H9 (cell line): ENCODE measurements around the gene DAB2IP. TPM values are rescaled to one million over a fixed set of nuclear protein-coding genes. Genes with fewer than 3 reads are reported as not detected.

ENCODE experiments used
- DNase-seq: peaks from one replicate; pipeline ENCODE4 v3.0.0-alpha.2; 2017
- H2AFZ ChIP-seq: one replicate; pipeline ENCODE4 v1.6.1; 2013; ENCODE audit warnings: mild to moderate bottlenecking, low read length, control low read depth, moderate library complexity
- H2AK5ac ChIP-seq: 2 replicates; pipeline ENCODE4 v1.6.1; 2013; ENCODE audit warnings: low read length, control low read depth, mixed read lengths; ENCODE audit not compliant: insufficient read length
- H2BK120ac ChIP-seq: one replicate; pipeline ENCODE4 v1.6.1; 2013; ENCODE audit warnings: low read depth, mild to moderate bottlenecking, low read length, control low read depth, inconsistent platforms; ENCODE audit not compliant: poor library complexity, severe bottlenecking
- H2BK12ac ChIP-seq: 2 replicates; pipeline ENCODE4 v1.6.1; 2013; ENCODE audit warnings: low read length, control low read depth, mixed read lengths, low read depth; ENCODE audit not compliant: insufficient read length
- H2BK15ac ChIP-seq: 2 replicates; pipeline ENCODE4 v1.6.1; 2013; ENCODE audit warnings: low read depth, low read length, control low read depth
- H2BK20ac ChIP-seq: one replicate; pipeline ENCODE4 v1.6.1; 2013; ENCODE audit warnings: low read depth, mild to moderate bottlenecking, low read length, control low read depth, inconsistent platforms; ENCODE audit not compliant: poor library complexity, severe bottlenecking
- H2BK5ac ChIP-seq: 2 replicates; pipeline ENCODE4 v1.6.1; 2013; ENCODE audit warnings: low read length, control low read depth, mixed read lengths; ENCODE audit not compliant: insufficient read length
- H3K14ac ChIP-seq: 2 replicates; pipeline ENCODE4 v1.6.1; 2013; ENCODE audit warnings: low read length, control low read depth; ENCODE audit not compliant: insufficient read depth
- H3K18ac ChIP-seq: 2 replicates; pipeline ENCODE4 v1.6.1; 2013; ENCODE audit warnings: low read depth, mild to moderate bottlenecking, mixed read lengths, low read length, control low read depth; ENCODE audit not compliant: insufficient read length
- H3K23ac ChIP-seq: 2 replicates; pipeline ENCODE4 v1.6.1; 2013; ENCODE audit warnings: low read length, control low read depth, mixed read lengths, low read depth; ENCODE audit not compliant: insufficient read length
- H3K23me2 ChIP-seq: 2 replicates; pipeline ENCODE4 v1.6.1; 2013; ENCODE audit warnings: low read depth, mild to moderate bottlenecking, mixed read lengths, low read length, control low read depth; ENCODE audit not compliant: insufficient read length, poor library complexity, severe bottlenecking
- H3K27ac ChIP-seq: 2 replicates; pipeline ENCODE4 v1.5.1; 2013; ENCODE audit warnings: low read length, control low read depth, mixed read lengths, low read depth; ENCODE audit not compliant: insufficient read length
- H3K27me3 ChIP-seq: 2 replicates; pipeline ENCODE4 v1.6.1; 2013; ENCODE audit warnings: low read length, control low read depth, inconsistent platforms; ENCODE audit not compliant: insufficient read depth
- H3K4ac ChIP-seq: 2 replicates; pipeline ENCODE4 v1.6.1; 2013; ENCODE audit warnings: low read depth, mild to moderate bottlenecking, control low read depth, inconsistent platforms, low read length, moderate library complexity
- H3K4me1 ChIP-seq: 2 replicates; pipeline ENCODE4 v1.6.1; 2013; ENCODE audit warnings: low read length, control low read depth, inconsistent platforms; ENCODE audit not compliant: insufficient read depth
- H3K4me2 ChIP-seq: 2 replicates; pipeline ENCODE4 v1.6.1; 2013; ENCODE audit warnings: low read length, control low read depth, mixed read lengths; ENCODE audit not compliant: insufficient read length, insufficient read depth
- H3K56ac ChIP-seq: 2 replicates; pipeline ENCODE4 v1.6.1; 2013; ENCODE audit warnings: low read depth, mild to moderate bottlenecking, mixed read lengths, low read length, control low read depth; ENCODE audit not compliant: insufficient read length
- H3K79me1 ChIP-seq: 2 replicates; pipeline ENCODE4 v1.6.1; 2013; ENCODE audit warnings: low read depth, mild to moderate bottlenecking, moderate library complexity, low read length, control low read depth, inconsistent platforms; ENCODE audit not compliant: insufficient read depth, poor library complexity, severe bottlenecking
- H3K79me2 ChIP-seq: 2 replicates; pipeline ENCODE4 v1.6.1; 2013; ENCODE audit warnings: low read length, control low read depth, inconsistent platforms; ENCODE audit not compliant: insufficient read depth
- H3K9ac ChIP-seq: 2 replicates; pipeline ENCODE4 v1.6.1; 2013; ENCODE audit warnings: low read length, control low read depth, mixed read lengths; ENCODE audit not compliant: insufficient read length; ENCODE audit errors: extremely low read depth
- H3K9me3 ChIP-seq: one replicate; pipeline ENCODE4 v1.6.1; 2013; ENCODE audit warnings: low read depth, low read length, inconsistent platforms; ENCODE audit not compliant: control insufficient read depth
- H3T11ph ChIP-seq: one replicate; pipeline ENCODE4 v1.6.1; 2013; ENCODE audit warnings: mild to moderate bottlenecking, low read length, control low read depth, inconsistent platforms
- H4K20me1 ChIP-seq: one replicate; pipeline ENCODE4 v1.6.1; 2013; ENCODE audit not compliant: control insufficient read depth, insufficient read length, insufficient read depth
- H4K5ac ChIP-seq: 2 replicates; pipeline ENCODE4 v1.6.1; 2013; ENCODE audit warnings: low read depth, mild to moderate bottlenecking, mixed read lengths, low read length, control low read depth; ENCODE audit not compliant: insufficient read length
- H4K8ac ChIP-seq: replicated peaks from 2 replicates; pipeline ENCODE4 v1.6.1; 2013; ENCODE audit warnings: low read length, control low read depth, mixed read lengths, low read depth; ENCODE audit not compliant: insufficient read length
- H4K91ac ChIP-seq: 2 replicates; pipeline ENCODE4 v1.6.1; 2013; ENCODE audit warnings: low read depth, mild to moderate bottlenecking, moderate library complexity, mixed read lengths, low read length, control low read depth; ENCODE audit not compliant: insufficient read length
- H3K27ac Mint-ChIP-seq, 3 experiments: 2 replicates in 2 of 3; 3 replicates in 1 of 3; pipeline ENCODE4 v1.8.0; 2020 to 2021; ENCODE audit warnings: mixed read lengths in 3 of 3, mild to moderate bottlenecking in 1 of 3, moderate library complexity in 1 of 3
- H3K27me3 Mint-ChIP-seq: 2 replicates; pipeline ENCODE4 v1.8.0; 2021; ENCODE audit warnings: low read depth, mild to moderate bottlenecking, moderate library complexity, mixed read lengths
- H3K36me3 Mint-ChIP-seq, 3 experiments: 2 replicates in 2 of 3; 3 replicates in 1 of 3; pipeline ENCODE4 v1.8.0; 2020 to 2021; ENCODE audit warnings: low read depth in 3 of 3, mixed read lengths in 3 of 3; ENCODE audit not compliant: insufficient read depth in 1 of 3
- H3K4me1 Mint-ChIP-seq, 2 experiments: 2 replicates each; pipeline ENCODE4 v1.8.0; 2020; ENCODE audit warnings: mixed read lengths in 2 of 2
- H3K4me3 Mint-ChIP-seq, 2 experiments: 2 replicates in 1 of 2; 3 replicates in 1 of 2; pipeline ENCODE4 v1.8.0; 2020 to 2021; ENCODE audit warnings: mild to moderate bottlenecking in 2 of 2, mixed read lengths in 2 of 2, moderate library complexity in 1 of 2
- H3K9me3 Mint-ChIP-seq, 2 experiments: 2 replicates in 1 of 2; 3 replicates in 1 of 2; pipeline ENCODE4 v1.8.0; 2020; ENCODE audit warnings: mild to moderate bottlenecking in 2 of 2, mixed read lengths in 2 of 2, moderate library complexity in 1 of 2
- WGBS: extraction: QIAGEN DNeasy Blood & Tissue Kit; methylation state at CpG from one replicate; pipeline ENCODE4 v1.1.7; 2013; ENCODE audit warnings: missing lambda C conversion rate, low lambda C conversion rate, mixed read lengths; ENCODE audit not compliant: insufficient read length; ENCODE audit errors: extremely low coverage; 5-methylcytosine and 5-hydroxymethylcytosine counted together
- total RNA-seq: library from RNA; stranded (reverse); gene quantifications from 2 replicates; pipeline ENCODE4 v1.2.1, GENCODE V29; 2021
- TF ChIP-seq, protein P1 (sequence below): fragments of 200-600 bp; sonication (generic); conservative IDR thresholded peaks from 3 replicates; pipeline ENCODE4 v1.8.0; 2021; ENCODE audit warnings: antibody characterized with exemption, mild to moderate bottlenecking

Gene DAB2IP
- total RNA-seq, 1 experiment from 2014 or later = 22.6 TPM

DNA sequence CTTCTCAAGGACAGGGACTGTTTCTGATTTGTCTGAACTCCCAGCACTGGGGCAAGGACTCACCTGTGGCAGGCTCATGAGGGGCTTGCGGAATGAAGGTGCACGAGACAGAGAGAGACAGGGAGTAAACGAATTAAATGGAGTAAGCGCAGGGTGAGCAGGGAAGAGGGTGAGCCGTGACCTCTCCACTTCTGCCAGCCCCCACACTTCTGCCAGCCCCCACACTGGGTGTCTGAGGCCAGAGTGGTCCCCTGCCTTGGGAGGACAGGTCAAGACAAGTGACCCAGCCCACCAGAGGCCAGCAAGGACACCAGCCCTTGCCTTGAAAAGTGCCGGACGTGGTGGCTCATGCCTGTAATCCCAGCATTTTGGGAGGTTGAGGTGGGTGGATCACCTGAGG lies 37.2 kb downstream of the DAB2IP start:
- Histone ChIP-seq H3K56ac (no peak overlapping the region), H3K9ac (no peak overlapping the region), H3K14ac (no peak overlapping the region), H2AFZ (no peak overlapping the region), H4K5ac (no peak overlapping the region), H3K18ac (no peak overlapping the region), H3K27ac (no peak overlapping the region), H3K27me3 (no peaks in the 10 kb centered on the region), H4K20me1 (peaks cover 3% of the 10 kb centered on the region), H2BK12ac (no peak overlapping the region), H3K4me1 (peaks cover 7% of the 10 kb centered on the region), H3K4ac (no peak overlapping the region), H3K9me3 (no peaks in the 10 kb centered on the region), H3K79me1 (no peaks in the 10 kb centered on the region), H4K91ac (no peak overlapping the region), H3K23me2 (no peaks in the 10 kb centered on the region), H3K4me2 (no peak overlapping the region), H2BK20ac (no peak overlapping the region), H2BK5ac (no peak overlapping the region), H2AK5ac (no peak overlapping the region), H4K8ac (no peak overlapping the region), H3K79me2 (no peaks in the 10 kb centered on the region), H2BK120ac (no peak overlapping the region), H3T11ph (no peak overlapping the region), H2BK15ac (no peak overlapping the region), H3K23ac (no peak overlapping the region)
- peaks cover 30% of the 10 kb centered on the region for H3K27me3 Mint-ChIP-seq
- TF ChIP-seq, protein P1, sequence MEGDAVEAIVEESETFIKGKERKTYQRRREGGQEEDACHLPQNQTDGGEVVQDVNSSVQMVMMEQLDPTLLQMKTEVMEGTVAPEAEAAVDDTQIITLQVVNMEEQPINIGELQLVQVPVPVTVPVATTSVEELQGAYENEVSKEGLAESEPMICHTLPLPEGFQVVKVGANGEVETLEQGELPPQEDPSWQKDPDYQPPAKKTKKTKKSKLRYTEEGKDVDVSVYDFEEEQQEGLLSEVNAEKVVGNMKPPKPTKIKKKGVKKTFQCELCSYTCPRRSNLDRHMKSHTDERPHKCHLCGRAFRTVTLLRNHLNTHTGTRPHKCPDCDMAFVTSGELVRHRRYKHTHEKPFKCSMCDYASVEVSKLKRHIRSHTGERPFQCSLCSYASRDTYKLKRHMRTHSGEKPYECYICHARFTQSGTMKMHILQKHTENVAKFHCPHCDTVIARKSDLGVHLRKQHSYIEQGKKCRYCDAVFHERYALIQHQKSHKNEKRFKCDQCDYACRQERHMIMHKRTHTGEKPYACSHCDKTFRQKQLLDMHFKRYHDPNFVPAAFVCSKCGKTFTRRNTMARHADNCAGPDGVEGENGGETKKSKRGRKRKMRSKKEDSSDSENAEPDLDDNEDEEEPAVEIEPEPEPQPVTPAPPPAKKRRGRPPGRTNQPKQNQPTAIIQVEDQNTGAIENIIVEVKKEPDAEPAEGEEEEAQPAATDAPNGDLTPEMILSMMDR = no peak
- H3K4me3 Mint-ChIP-seq = no peak overlapping the region
- peaks cover 0 to 4% (median 0%) of the 10 kb centered on the region in 3 experiments; a peak in 3 of 7 replicates for H3K36me3 Mint-ChIP-seq
- H3K4me1 Mint-ChIP-seq = peaks cover 40 to 46% of the 10 kb centered on the region in 2 experiments
- no peaks in the 10 kb centered on the region for H3K9me3 Mint-ChIP-seq
- WGBS = no CpG with 5 or more reads among the region's 7 CpGs
- H3K27ac Mint-ChIP-seq = 0 out of 7 replicates have a peak overlapping the region, but pooled peaks of 1 of the 3 experiments have one; percentile 11
- no peak for DNase-seq
